NCI-H1092 (cell line): ENCODE results near the gene SLC2A2.

Experiments
- DNase-seq: peaks from one replicate; lab custom pipeline; 2025; lab: John Stamatoyannopoulos, UW

The SLC2A2 gene

DNA sequence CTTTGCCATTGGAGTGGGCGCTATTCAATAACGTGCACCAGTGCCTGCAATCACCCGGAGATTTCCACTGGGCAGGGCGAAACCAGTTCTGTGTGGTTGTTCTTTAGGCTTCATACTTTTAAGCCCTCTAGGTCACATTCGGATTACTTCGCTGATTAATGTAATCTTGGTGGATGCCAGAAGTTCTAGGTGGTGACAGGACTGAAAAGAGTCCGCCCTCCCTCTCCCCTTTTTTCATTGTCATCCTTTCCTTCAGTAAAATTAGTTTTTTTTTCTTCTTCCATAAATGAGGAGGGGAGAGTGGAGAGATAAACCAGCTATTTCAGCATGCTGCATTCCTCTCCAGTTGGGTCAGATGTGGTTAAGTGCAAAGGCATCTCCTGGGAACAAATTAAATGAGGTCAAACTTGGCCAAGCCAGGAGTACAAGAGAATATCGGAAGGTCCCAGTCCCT lies 2.3 kb upstream of the SLC2A2 start:
- DNase-seq: no peak

DNA sequence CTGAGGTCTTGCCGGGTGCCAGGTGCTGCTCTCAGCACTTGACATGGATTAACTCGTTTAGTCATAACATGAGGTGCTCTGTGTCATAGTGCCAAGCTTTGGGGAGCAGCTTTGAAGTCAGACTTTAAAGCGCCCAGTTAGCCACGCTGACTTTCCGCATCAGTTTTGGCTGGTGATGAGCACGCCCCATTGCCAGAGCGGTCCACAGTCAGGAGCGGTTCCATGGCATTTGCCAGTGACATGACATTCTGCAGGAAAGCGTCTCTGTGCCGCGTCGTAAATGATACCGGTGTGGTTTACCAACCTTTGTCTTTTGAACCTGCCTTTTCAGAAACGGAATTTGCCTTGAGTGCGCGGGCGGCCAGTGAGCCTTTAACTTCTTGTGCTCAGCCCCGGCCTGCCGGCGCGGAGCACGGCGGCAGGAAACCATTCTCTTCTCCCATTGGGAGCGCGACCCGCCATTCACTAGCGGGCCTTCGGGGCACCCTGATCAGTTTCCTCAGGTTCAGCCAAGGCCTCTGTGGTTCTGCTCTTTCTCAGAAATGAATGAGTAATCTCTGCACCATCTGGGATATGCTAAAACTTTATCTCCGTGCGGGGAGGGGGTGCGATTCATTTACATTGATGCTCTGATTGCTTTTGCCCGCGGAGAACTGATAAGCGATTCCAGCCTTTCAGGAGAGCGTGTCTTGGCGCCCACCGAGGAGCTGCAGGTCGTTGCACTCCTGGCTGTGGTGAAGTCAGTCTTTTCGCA lies 1.7 kb upstream of the SLC2A2 start:
- no peak for DNase-seq

DNA sequence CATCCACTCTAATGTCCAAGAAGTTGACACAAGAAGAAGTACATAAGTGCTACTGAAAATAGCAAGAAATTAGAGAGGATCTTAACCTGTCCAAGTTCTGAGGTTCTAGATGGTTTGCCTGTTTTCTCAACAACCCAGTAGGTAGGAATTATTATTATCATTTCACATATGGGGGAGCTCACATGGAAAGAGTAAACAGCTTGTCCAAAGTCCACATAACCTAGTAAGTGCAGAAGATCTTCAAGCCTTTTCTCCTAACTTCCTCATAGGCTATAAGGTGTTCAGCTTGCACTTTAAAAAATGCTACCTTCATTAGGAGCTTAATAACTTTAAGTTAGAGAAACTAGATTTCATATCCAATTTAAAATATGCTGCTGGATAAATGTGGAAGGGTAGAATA lies 3.0 kb downstream of the SLC2A2 start:
- DNase-seq: no peak

DNA sequence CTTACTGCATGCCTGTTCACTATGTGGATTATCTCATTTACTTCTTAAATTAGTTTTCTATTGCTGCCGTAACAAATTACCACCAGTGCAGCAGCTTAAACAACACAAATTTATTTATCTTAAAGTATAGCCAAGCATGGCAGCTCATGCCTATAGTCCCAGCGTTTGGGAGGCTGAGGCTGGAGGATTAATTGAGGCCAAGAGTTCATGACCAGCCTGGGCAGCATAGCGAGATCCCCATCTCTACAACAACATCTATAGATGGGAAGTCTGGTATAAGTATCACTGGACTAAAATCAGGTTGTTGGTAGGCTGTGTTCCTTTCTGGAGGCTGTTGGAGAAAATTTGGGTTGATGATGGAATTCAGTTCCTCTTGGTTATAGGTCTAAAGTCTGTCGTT lies 5.1 kb downstream of the SLC2A2 start:
- DNase-seq: no peak

DNA sequence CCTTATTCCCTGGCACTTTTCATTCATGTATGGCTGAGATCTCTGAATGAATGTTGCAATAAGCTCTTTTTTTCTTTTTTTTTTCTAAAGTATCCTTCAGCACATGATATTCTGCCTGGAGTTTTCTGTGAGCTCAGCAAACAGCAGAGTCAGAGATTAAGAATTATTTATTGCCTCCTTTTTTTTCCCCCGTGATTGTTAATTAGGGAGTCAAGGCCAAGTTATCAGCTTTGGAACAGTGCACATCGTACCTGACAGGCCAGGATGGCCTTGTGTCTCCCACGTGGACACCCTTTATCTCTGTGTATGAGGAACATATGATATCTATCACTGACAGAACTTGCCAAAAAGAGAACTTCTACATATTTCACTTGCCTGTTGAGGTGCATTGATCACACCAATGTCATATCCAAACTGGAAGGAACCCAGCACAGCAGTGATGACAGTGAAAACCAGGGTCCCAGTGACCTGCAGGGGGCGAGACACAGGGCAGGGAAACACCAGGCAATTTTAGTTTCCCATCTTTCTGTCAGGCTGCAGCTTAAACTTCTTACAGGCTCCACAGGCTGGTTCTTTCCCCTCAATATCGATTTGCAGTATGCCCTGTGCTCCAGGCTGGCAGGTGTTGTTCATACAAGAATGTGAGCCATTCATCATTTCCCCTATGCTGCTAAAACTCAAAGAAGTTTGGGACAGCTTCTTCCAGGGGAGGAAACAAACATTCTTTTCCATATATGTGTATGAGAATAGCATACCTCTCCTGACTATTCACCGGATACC lies 8.2 kb downstream of the SLC2A2 start:
- DNase-seq: no peak

DNA sequence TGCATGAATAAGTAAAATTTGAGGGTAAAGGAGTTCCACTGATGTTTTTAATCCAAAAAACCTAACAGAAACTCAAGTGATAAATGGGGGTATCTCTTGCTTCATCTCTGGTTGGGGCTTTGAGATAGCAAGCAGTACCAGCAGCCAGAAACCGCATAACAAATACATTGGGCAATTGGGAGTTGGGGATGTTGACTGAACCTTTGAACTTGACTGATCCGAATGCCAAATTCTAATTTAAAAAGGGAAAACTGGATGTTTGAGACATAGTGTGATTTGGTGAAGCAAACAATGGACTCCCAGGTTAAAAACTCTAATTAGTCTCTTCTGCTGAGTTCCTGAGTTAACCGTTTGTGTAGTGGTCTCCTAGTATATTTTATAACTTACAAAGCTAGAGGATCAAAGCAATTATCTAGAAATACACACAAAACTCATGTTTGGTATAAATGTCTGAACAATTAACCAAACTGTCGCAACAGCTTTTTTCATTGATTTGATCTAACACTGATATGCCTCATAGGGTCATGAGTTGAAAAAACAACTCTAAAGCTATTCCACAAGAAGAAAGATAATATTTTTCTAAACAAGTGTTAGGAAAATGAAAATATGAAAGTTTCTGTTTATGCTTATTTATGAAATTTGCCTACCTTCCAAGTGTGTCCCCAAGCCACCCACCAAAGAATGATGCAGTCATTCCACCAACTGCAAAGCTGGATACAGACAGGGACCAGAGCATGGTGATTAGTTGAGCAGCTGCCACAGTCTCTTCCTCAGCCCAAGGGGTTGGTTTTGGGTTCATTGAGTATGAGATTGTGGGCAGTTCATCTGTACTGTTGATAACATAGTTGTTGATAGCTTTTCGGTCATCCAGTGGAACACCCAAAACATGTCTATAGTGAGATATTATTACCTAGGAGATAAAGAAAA lies 12.4 kb downstream of the SLC2A2 start:
- no peak for DNase-seq

DNA sequence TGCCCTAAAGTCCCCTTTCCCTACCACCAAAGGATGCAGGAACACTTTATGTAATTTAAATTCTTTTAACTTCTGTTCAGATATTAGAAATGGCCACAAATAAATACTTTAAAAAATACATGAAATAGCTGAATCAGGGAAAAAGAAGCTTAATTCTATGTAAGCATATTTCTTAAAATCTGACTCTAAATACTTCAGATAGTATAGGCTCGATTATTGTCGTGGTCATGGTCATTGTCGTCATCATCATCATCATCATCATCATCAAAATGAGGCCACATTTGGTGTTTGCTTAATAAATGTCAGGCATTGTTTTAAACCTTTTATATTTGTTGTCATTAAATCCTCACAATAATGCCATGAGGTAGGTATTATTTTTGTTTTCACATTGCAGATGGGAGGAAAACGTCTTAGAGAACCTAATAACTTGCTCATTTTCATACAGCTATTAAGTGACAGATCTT lies 14.6 kb downstream of the SLC2A2 start:
- no peak for DNase-seq

DNA sequence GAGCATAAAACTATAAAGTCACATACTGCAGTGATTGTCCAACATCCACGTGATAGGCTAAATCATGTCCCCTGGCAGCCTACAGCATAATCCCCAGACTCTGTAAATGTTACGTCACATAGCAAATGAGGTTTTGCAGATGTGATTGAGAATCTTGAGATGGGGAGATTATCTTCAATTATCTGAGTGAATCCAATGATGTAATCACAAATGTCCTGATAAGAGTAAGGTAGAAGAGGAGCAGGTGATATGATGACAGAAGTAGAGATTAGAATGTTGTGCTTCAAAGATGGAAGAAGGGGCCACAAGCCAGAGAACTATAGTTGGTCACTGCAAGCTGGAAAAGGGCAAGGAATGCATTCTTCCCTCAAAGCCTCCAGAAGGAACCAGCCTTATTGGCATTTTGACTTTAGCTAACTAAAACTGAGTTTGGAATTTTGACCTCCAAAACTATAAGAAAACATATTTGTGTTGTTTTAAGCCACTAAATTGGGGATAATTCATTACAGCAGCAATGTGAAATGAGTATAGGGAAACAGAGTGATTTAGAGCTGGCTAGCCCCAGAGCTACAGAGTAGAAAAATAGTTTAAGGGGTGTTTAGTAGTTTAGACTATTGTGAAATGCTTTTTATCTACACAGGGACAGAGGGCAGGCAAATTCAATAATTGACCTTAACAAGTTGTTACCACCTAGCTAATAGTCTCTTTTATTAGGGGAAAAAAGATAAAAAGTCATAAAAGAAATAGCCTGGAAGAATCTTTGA lies 15.2 kb downstream of the SLC2A2 start:
- DNase-seq: no peak

DNA sequence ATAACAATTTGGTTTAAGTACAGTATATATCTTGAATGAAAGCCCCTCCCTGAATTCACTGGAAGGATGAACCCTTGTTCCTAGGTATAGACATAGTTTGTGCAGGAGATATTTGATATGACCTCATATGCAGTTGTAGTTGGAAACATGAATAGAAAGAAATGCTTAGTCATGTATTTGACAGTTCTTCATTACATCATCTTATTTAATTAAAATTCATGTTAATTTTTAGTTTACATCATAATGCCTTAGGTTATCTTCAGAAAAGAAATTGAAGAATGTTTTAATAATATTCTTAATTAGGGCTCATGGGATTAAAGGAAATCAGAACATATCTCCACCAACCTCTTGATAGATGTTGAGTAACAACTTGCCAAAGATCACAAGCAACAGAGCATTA lies 19.2 kb downstream of the SLC2A2 start:
- DNase-seq: no peak

DNA sequence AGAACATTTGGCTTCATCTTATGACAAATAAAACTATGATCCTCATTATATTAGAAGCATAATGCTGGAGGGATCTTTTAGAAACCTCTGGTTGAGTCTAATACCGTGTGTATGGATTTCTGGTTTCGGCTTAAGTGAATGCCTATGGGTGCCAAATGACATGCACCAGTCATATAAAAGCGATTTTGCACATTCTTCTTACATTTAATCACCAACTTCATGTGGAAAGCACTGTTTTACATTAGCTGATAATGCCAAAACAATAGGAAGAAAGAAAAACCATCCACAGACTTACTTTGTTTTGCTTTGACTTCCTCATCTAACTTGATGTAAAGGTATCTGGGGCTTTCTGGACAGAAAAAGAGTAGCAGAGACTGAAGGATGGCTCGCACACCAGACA lies 20.9 kb downstream of the SLC2A2 start:
- no peak for DNase-seq

DNA sequence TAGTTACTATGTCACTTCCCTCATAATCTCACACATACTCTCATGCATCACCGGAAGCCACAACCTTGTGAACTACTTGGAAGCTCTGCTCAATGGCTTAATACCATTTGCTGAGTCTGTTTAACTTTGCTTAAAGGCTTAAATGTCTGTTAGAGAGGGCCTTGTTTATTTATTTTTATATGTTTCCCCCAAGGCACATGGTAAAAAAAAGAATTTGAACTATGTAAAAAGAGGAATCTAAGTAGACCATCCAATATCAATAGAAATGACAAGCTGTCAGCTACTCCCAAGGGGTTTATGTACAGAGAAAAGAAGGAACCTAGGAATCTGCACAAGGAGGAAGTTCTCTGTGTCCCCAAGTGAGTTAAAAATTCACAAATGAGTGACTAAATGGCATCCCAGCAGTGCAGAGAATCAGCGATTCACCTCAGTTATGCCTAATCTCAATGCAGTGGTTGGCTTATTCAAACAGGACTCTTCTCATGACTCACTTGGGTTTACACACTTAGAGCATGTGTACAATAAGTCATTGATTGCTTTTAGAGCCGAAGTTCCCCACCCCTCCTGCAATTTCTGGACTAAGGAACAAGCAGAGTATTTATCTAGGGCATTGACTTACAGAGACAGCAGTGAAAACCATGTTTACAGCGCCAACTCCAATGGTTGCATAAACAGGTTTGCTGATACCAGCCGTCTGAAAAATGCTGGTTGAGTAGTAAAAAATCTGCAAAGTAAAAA lies 24.4 kb downstream of the SLC2A2 start:
- DNase-seq: no peak

DNA sequence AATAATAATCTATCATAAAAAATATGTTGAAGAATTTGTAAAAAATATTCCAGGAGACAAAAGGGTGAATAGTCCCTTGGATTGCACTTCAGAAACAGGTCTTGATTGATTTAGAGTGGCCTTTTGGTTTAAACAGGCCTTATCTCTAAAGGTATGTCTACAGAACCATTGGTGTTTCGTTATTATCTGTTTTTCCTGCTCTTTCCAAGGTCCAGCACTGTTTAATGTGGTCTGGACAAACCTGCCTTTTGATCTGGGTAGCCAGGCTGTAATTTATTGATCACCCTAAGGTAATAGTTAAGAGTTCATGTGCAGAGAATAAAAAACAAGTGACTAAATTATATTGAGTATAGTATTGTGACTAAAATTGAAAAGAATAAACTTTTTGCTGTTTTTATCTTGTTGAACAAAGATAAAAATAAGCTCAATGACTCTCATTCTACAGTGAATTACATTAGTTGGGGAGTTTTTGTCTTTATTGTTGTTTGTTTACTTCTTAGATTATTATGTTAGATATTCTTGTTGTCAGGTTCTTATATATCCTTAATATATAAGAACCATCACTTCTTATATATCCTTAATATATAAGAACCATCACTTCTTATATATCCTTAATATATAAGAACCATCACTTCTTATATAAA lies 25.1 kb downstream of the SLC2A2 start:
- no peak for DNase-seq

DNA sequence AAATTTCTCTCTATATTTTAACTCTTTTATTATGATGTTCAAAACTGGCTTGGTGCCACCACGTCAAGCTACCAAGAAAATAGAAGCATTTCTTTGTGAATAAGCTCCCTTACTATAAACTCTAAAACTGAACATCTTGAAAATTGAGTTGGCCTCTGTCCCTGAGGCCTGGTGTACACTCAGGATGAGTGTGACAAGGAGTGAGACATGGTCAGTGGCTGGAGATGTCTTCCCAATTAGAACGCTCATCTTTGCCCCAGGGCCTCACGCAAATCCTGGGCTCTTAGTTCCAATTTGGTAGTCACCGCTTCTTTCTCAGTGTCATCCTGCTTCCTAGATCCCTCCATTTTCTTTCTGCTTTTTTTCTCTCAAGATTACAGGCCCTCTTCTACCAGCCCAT lies 26.2 kb downstream of the SLC2A2 start:
- no peak for DNase-seq

DNA sequence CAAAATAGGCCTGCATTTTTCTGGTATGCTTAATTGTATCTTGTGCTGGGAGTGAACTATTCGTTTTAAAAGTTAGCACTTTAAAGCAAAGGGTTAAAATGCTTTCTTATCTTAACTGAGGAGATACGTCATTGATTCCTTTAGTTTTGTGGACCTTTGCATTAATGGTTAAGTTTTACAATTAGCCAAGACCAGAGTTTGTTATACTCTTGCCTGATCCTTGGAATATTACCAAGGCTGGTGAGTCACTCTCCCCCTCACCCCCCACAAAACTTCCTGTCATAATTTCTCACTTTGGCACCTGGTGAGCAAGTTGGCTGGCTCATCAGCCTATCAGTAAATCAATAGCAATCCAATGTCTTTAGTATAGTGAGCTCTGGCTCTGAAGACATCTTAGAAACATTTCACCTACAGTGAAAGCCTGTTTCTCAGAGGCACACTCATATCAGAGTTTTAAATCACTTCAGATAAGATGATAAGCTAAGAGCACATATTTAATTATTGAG lies 26.7 kb downstream of the SLC2A2 start:
- no peak for DNase-seq

DNA sequence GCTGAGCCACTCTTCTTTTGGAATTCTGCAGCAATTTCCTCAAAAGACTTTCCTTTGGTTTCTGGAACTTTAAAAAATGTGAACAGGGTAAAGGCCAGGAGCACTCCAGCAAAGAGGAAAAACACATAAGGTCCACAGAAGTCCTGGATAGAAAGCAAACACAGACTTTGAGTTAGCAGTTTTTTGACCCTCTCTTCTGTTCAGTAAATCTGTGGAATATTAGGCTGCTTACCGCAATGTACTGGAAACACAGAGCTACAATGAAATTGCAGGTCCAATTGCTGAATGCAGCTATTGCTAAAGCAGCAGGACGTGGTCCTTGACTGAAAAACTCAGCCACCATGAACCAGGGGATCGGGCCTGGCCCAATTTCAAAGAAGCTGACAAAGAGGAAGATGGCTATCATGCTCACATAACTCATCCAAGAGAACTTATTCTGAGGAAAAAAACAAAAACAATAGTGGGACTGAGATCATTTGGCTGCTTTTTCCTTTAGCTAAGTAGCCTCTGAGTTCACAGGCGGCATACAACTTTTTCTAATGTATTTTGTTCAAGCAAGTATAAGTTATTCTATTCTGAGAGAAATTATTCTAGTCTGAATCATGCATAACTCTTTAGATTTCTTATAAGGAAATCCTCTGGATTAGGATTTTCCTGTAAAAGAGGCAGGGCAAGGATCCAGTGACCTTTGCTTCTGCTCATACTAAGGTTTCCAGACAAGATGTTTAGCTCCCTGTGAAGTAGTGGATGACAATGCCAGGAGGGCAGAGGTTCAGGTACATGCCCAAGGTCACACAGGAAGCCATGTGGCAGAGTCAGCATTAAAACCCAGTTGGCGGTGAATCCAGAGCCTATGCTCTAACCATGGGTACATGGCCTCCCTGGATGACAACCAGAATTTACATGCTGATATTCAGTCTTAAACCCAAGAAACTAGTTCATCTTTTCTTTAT lies 28.3 kb downstream of the SLC2A2 start:
- DNase-seq: no peak

DNA sequence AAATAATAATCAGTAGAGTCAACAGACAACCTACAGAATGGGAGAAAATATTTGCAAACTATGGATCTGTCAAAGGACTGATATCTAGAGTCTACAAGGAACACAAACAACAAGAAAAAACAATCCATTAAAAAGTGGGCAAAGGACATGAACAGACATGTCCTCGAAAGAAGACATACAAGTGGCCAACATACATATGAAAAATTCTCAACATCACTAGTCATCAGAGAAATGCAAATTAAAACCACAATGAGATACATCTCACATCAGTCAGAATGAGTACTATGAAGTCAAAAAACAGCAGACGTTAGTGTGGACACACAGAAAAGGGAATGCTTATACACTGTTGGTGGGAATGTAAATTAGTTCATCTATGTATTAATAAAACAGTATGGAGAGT lies 33.7 kb downstream of the SLC2A2 start:
- DNase-seq: no peak

DNA sequence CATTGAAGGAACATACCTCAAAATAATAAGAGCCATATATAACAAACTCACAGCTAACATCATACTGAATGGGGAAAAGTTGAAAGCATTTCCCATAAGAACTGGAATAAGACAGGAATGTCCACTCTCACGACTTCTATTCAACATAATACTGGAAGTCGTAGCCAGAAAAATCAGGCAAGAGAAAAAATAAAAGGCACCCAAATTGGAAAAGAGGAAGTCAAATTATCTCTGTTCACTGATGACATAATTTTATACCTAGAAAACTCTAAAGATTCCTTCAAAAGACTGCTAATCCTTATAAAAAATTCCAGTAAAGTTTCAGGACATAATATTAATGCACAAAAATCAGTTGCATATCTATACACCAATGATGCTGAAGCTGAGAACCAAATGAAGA lies 34.9 kb downstream of the SLC2A2 start:
- no peak for DNase-seq

DNA sequence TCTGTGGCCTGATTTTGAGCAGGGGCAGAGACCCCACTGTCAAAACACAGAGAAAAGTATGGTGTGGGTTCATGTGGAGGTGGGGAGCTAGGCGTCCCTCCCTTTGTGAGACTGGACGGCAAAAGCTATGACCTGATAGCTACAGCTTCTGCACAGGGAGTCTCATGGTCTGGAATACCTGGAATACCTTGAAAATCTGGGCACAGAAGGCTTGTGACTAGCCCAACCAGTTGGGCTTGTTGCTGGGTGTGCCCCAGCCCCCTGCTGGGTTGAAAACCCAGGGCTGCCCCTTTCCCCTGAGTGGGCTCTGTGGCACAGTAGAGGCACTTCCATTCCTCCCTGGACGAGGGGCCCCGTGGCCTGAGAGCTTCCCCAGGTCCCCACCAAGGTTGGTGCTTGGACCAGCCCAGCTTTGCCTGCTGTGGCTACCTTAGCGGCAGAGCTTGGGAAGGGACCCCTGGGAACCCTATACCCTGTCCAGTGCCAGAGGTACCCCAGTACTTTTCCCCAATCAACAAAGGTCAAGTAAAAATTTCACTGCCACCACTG lies 37.3 kb downstream of the SLC2A2 start:
- DNase-seq: no peak

DNA sequence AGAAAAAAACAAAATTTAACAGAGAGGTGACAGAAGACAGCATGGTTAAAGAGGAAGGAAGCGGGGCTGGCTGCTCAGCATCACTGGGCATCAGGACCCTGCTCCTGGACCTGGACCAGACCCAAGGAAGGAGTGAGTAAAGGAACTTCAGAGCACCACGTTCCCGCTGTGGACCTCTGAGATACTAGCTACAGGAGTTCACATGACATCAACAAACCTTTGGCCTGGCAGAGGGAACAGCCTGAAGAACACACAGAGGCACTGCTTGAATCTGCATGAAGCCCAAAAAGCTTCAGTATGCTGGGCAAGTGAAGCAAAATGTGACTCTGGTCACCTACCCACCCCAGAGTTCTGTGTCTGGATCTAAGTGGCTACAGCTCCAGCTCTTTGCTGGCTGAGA lies 38.1 kb downstream of the SLC2A2 start:
- DNase-seq: no peak
